Activated naive CD4-positive, alpha-beta T cell treated with anti-CD3 and anti-CD28 coated beads, Interleukin-2, amount 10 ng/mL, durations not matched to agents 7 days and 5 days (primary cell): Measurements from ENCODE around the gene LHFPL6.

Experiments
- CTCF ChIA-PET: fragments of 350-600 bp; sonication (Branson Sonifier 250); formaldehyde crosslinking; loops from one replicate; lab custom pipeline; 2021; ENCODE audit warnings: antibody characterized with exemption; lab: Charles Lee
- DNase-seq: peaks from one replicate; pipeline ENCODE4 v3.0.0-alpha.2; 2020
- H3K27ac Mint-ChIP-seq: one replicate; pipeline ENCODE4 v1.8.0; 2021; ENCODE audit warnings: mild to moderate bottlenecking, moderate library complexity, mixed read lengths
- H3K27me3 Mint-ChIP-seq: one replicate; pipeline ENCODE4 v1.8.0; 2021; ENCODE audit warnings: mild to moderate bottlenecking, mixed read lengths
- H3K36me3 Mint-ChIP-seq: one replicate; pipeline ENCODE4 v1.8.0; 2021; ENCODE audit warnings: mixed read lengths
- H3K4me1 Mint-ChIP-seq: one replicate; pipeline ENCODE4 v1.8.0; 2021; ENCODE audit warnings: mixed read lengths
- H3K4me3 Mint-ChIP-seq: one replicate; pipeline ENCODE4 v1.8.0; 2021; ENCODE audit warnings: mild to moderate bottlenecking, moderate library complexity, mixed read lengths
- H3K9me3 Mint-ChIP-seq: one replicate; pipeline ENCODE4 v1.8.0; 2021; ENCODE audit warnings: mixed read lengths

LHFPL6 gene

DNA sequence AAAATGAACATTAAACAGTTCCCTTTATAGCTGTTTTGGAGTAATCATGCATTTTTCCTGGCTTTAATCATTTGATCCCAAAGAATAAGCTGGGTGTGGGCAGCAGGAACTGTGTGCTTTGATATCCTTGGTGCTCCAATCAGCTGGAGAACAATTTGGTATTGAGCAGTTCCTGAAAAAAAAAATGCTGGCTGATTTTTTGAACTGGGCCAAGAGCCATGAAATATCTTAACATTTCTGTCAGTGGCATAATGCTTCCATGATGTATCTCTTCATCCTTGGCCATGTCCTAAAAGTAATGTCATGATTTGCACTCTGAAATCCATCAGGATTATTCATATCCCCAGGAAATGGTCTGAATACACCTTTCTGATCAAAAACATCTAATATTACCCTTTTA lies 134.7 kb downstream of the LHFPL6 start:
- CTCF ChIA-PET: no interaction called here
- Mint-ChIP-seq H3K4me3 (no peak overlapping the region), H3K27me3 (peaks cover 7% of the 10 kb centered on the region), H3K27ac (no peak overlapping the region), H3K4me1 (no peaks in the 10 kb centered on the region), H3K36me3 (no peaks in the 10 kb centered on the region), H3K9me3 (no peaks in the 10 kb centered on the region)
- no peak for DNase-seq

DNA sequence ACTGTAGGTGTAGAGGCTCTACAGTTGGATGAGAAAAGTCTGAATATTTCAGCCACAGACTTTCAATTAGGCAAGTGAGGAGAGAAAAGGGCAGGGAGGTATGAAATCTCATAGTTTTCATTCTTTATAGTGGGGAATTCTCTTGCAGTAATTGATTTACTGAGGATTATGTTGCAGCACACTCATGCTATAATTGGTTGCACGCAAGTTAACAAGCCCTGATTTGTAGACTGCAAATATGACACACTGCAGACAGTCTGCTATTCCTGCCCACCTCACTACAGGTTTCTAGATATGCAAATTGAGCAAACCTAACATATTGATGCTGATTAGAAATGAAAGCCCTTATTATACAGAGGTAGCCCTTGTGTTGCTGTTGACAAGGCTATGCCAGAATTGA lies 139.4 kb downstream of the LHFPL6 start:
- Mint-ChIP-seq H3K4me1 (no peaks in the 10 kb centered on the region), H3K4me3 (no peak overlapping the region), H3K27ac (no peak overlapping the region), H3K36me3 (no peaks in the 10 kb centered on the region), H3K9me3 (no peaks in the 10 kb centered on the region), H3K27me3 (no peaks in the 10 kb centered on the region)
- no peak for DNase-seq
- CTCF ChIA-PET: no interaction called here

DNA sequence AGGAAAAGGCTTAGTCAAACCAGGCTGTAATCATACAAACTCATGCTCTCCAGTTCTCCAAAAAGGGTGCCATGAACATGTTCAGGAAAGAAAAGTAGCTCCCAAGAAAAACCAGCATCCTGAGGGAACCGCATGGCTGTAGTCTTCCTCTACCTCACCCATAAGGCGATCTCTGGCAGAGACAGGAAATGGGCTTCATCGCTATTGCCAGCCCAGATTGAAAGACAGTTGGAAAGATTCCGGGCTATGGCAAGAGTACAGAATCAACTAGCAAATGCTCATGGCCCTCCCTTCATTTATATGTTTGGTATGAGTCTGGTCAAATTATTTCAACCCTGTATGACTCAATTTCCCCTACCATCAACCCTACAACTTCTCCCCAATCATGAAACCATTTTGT lies 140.1 kb downstream of the LHFPL6 start:
- H3K4me3 Mint-ChIP-seq: no peak overlapping the region
- CTCF ChIA-PET: no interaction called here

DNA sequence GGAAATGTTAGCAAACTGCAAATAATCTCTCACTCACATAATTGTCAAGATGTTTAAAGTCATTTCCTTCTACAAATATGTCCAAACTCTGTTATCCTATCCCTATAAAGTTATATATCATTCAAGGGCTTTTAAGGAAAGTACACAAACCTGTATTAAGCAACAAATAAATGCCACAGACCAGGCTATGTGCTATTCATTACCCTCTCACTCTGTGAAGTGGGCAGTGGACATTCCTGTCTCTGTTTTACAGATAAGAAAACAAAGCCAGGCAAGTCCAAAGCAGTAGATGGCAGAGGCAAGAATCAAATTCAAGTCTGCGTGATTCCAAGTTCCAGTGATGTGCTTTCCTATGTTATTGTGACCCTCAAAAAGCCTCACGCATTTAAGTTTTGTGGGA lies 140.6 kb downstream of the LHFPL6 start:
- Mint-ChIP-seq H3K4me3 (no peak overlapping the region), H3K9me3 (no peaks in the 10 kb centered on the region), H3K36me3 (no peaks in the 10 kb centered on the region), H3K27ac (no peak overlapping the region), H3K27me3 (no peaks in the 10 kb centered on the region), H3K4me1 (no peaks in the 10 kb centered on the region)
- no peak for DNase-seq
- CTCF ChIA-PET: no interaction called here

More for the DNA sequence above, 140.1 kb downstream of the LHFPL6 start:
- Mint-ChIP-seq H3K27ac (no peak overlapping the region), H3K36me3 (no peaks in the 10 kb centered on the region), H3K4me1 (no peaks in the 10 kb centered on the region), H3K9me3 (no peaks in the 10 kb centered on the region), H3K27me3 (no peaks in the 10 kb centered on the region)
- no peak for DNase-seq

DNA sequence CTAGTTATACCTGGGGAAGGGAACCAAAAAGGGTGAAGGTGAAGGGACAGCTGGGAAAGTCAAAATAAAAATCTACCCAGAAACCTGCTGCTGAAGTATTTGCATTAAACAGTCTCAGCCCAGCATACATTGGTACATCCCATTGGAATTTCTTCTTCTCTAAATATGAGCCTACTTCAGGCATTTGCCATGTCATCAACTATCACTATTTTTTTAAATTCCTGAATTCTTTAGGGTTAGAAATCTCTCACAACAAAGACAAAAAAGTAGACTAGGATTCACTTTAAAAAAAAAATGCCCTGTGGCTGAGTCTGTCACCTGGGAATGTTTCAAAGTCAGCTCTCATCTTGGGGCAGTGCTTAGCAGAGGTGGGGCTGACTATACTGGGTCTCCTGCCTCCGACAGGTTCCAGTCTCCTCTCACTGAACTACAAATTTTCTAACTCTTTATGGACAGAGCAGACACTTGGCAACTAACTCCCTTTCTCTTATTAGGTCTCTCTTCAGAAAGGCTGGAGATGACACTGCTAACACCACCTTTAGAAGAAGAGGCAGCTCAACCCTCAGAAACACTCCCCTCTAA lies 141.2 kb downstream of the LHFPL6 start:
- Mint-ChIP-seq H3K4me3 (no peak overlapping the region), H3K9me3 (peaks cover 2% of the 10 kb centered on the region), H3K36me3 (no peaks in the 10 kb centered on the region), H3K27me3 (no peaks in the 10 kb centered on the region), H3K27ac (no peak overlapping the region), H3K4me1 (no peaks in the 10 kb centered on the region)
- DNase-seq: no peak
- CTCF ChIA-PET: no interaction called here

DNA sequence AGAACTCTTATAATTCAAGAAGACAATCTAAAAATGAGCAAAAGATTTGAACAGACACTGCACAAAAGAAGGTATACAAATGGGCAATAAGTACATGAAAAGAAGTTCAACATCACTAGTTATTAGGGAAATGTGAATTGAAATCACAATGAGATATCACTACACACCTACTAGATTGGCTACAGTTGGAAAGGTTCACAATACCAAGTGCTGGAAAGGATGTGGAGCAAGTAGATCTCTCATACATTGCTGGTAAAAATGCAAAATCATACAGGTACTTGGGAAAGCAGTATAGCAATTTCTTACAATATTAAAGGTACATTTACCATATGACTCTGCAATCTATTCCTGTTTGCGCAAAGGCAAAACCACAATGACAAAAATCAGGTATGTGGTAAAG lies 145.7 kb downstream of the LHFPL6 start:
- H3K27me3 Mint-ChIP-seq: no peaks in the 10 kb centered on the region
- CTCF ChIA-PET: no interaction called here
- no peaks in the 10 kb centered on the region for H3K36me3 Mint-ChIP-seq
- no peak overlapping the region for H3K4me3 Mint-ChIP-seq
- H3K27ac Mint-ChIP-seq: no peak overlapping the region
- peaks cover 2% of the 10 kb centered on the region for H3K9me3 Mint-ChIP-seq
- no peaks in the 10 kb centered on the region for H3K4me1 Mint-ChIP-seq
- DNase-seq: no peak

DNA sequence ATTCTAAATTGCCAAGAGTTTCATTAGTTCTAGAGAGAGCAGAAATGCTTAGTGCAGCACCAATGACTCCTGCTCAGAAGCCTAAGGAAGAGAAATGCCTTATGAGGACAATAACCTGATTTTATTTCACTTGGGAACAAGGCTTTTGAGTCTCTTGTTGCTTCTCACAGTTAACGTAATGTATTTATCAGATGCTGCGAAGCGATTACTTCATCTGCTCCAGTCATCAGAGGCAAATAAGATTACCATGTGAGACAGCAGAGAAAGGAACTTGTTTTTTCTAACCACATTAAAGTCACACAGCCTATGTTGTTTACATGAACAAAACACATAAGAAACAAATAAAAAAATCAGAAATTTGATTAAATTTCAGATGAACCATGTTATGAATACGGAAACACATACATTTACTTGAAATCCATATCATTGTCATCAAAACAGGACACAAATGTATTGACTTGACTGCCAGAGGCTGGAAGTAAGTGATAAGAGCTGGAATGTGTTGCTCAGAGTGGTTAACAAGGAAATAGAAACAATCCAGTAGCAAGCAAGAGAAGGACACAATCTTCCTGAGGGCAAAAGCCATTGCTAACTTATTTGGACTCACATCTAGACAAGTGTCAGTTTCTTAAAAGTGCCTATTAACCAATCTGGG lies 147.3 kb downstream of the LHFPL6 start:
- Mint-ChIP-seq H3K4me3 (no peak overlapping the region), H3K27ac (no peak overlapping the region), H3K27me3 (no peaks in the 10 kb centered on the region), H3K9me3 (peaks cover 2% of the 10 kb centered on the region), H3K36me3 (no peaks in the 10 kb centered on the region), H3K4me1 (no peaks in the 10 kb centered on the region)
- CTCF ChIA-PET: no interaction called here
- DNase-seq: no peak

DNA sequence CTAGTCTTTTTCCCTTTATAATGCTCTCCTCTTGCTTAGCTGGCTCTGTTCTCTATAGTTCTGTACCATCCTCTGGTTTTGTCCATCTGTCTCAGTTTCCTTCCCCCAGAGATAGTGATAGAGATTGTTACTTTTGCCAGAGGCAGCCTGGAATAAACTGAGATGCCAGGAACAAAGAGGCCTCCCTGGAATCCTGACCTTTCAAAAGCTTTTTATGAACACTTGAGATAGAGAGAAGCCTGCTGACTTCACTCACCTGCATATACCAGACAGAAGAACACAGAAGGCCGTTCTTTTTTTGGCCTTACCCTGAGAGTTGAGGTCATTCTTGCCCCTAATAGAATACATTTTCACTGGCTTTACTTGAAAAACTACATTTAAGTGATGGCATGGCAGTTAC lies 150.2 kb downstream of the LHFPL6 start:
- Mint-ChIP-seq H3K27ac (no peak overlapping the region), H3K9me3 (peaks cover 2% of the 10 kb centered on the region), H3K36me3 (no peaks in the 10 kb centered on the region), H3K4me3 (no peak overlapping the region), H3K4me1 (no peaks in the 10 kb centered on the region), H3K27me3 (no peaks in the 10 kb centered on the region)
- no peak for DNase-seq
- CTCF ChIA-PET: no interaction called here

DNA sequence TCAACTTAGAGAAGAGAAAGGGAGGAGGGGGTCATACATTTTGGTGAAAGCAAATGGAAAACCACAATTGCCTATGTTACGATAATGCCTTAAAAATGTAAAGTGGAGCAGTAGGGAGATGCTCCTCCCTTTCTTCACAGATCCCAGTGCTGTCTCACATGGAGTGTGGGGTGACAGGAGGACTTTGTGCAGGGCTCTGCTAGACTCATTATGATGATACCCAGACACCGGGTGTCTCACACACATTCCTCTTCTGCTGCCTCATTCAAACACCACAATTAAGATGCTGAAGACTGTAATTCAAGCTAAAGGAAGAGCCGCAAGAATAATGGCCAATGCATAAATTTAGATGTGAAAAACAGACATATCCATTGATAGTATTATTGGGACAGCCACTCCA lies 150.6 kb downstream of the LHFPL6 start:
- H3K27me3 Mint-ChIP-seq: no peaks in the 10 kb centered on the region
- CTCF ChIA-PET: no interaction called here
- H3K27ac Mint-ChIP-seq: no peak overlapping the region
- DNase-seq: no peak
- peaks cover 2% of the 10 kb centered on the region for H3K9me3 Mint-ChIP-seq
- H3K4me1 Mint-ChIP-seq: no peaks in the 10 kb centered on the region
- no peak overlapping the region for H3K4me3 Mint-ChIP-seq
- H3K36me3 Mint-ChIP-seq: no peaks in the 10 kb centered on the region

DNA sequence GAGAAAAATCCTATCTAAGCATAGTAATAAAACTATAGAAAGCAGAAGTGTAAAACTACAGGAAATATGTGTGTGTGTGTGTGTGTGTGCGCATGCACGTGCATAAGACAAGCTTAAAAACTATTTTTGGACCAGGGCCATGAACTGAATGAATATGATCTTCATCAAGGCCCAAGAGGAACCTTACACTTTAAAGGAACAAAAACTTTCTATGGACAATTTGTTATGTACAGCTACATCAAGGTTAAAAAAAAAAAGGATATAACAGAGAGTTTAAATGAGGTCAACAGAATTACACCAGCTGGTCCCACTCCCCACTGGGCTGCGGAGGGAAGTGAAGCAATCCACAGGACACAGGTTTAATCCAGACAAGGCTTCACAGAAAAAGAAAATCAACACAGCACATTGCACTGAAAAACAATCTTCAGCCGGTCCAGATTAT lies 151.1 kb downstream of the LHFPL6 start:
- no peaks in the 10 kb centered on the region for H3K27me3 Mint-ChIP-seq
- no peaks in the 10 kb centered on the region for H3K9me3 Mint-ChIP-seq
- no peaks in the 10 kb centered on the region for H3K4me1 Mint-ChIP-seq
- no peak overlapping the region for H3K27ac Mint-ChIP-seq
- CTCF ChIA-PET: no interaction called here
- DNase-seq: no peak
- no peak overlapping the region for H3K4me3 Mint-ChIP-seq
- no peaks in the 10 kb centered on the region for H3K36me3 Mint-ChIP-seq

DNA sequence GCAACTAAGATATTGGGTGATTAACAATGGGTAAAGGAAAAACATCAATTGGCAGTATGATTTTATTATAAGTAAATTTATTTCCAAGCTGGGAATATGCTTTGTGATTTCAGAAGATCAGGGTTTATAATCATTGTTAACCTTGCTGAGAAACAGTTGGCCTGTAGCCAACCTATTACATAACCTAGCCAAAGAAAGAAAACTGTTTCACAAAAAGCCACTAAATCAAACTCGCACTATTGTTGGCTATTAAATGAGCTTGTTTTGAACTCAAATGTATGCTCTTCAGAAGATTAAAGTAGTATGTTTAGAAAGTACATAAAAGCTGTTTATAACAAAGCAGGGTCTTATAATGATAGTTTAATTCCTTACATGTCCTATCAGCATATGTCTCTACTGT lies 151.7 kb downstream of the LHFPL6 start:
- H3K4me1 Mint-ChIP-seq: no peaks in the 10 kb centered on the region
- H3K27ac Mint-ChIP-seq: no peak overlapping the region
- no peaks in the 10 kb centered on the region for H3K27me3 Mint-ChIP-seq
- no peaks in the 10 kb centered on the region for H3K9me3 Mint-ChIP-seq
- CTCF ChIA-PET: no interaction called here
- DNase-seq: no peak
- no peaks in the 10 kb centered on the region for H3K36me3 Mint-ChIP-seq
- H3K4me3 Mint-ChIP-seq: no peak overlapping the region

DNA sequence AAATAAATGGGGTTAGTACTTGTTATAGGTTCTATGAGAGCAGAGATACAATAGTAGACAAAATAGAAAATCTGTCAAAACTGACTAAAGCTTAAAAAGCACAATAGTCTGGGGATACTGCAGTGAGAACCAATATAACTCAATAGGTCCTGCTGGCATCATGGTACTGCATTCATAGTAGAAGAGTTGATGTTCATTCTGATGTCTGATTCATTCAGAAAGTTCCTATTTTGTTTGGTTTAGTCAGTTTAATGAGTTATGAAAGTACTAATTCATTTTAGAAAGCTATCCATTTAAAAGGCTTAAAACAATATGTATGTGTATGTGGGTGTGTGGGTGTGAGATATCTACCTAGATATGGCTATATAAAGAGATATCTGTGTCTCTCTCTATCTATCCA lies 152.8 kb downstream of the LHFPL6 start:
- Mint-ChIP-seq H3K9me3 (no peaks in the 10 kb centered on the region), H3K27me3 (no peaks in the 10 kb centered on the region), H3K27ac (no peak overlapping the region), H3K4me3 (no peak overlapping the region), H3K4me1 (no peaks in the 10 kb centered on the region), H3K36me3 (no peaks in the 10 kb centered on the region)
- CTCF ChIA-PET: no interaction called here
- no peak for DNase-seq

DNA sequence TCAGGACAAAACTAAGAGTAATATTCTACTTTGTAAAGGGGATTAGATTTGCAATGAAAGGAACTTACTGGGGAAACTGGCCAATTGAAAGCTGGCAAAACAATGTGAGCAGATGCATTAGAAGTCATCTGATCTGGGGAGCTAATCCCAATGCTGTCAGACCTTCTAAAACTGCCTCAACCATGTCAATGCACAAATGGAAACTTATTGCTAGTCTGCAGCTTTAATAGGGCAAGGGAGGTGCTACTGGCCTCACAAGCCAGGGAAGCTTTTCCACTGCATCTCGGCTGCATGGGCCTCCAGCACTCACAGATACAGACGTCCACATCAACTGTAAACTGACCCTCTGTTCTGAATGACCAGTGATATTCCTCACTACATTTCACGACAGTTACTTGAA lies 154.2 kb downstream of the LHFPL6 start:
- Mint-ChIP-seq H3K4me1 (no peaks in the 10 kb centered on the region), H3K4me3 (no peak overlapping the region), H3K27me3 (no peaks in the 10 kb centered on the region), H3K9me3 (no peaks in the 10 kb centered on the region), H3K27ac (no peak overlapping the region), H3K36me3 (no peaks in the 10 kb centered on the region)
- DNase-seq: no peak
- CTCF ChIA-PET: no interaction called here

DNA sequence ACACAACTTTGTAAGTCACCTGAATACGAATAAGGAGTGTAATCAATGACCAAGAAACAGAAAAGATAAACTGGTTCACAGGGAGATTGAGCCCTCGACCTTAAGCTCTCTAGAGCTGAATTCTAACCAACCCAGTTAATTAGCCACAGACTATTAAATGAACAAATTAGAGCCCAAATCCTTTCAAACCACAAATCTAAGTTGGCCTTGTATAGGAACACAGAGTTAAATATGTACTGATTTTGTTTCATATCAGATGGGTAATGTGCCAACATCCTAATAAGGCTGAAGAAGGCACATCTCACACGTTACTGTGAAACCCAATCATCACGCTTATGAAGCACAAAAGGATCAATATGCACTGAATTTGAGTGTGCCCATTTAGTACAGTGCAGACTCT lies 156.1 kb downstream of the LHFPL6 start:
- CTCF ChIA-PET: no interaction called here
- no peaks in the 10 kb centered on the region for H3K27me3 Mint-ChIP-seq
- no peaks in the 10 kb centered on the region for H3K4me1 Mint-ChIP-seq
- no peaks in the 10 kb centered on the region for H3K36me3 Mint-ChIP-seq
- no peak for DNase-seq
- no peaks in the 10 kb centered on the region for H3K9me3 Mint-ChIP-seq
- H3K4me3 Mint-ChIP-seq: no peak overlapping the region
- no peak overlapping the region for H3K27ac Mint-ChIP-seq

DNA sequence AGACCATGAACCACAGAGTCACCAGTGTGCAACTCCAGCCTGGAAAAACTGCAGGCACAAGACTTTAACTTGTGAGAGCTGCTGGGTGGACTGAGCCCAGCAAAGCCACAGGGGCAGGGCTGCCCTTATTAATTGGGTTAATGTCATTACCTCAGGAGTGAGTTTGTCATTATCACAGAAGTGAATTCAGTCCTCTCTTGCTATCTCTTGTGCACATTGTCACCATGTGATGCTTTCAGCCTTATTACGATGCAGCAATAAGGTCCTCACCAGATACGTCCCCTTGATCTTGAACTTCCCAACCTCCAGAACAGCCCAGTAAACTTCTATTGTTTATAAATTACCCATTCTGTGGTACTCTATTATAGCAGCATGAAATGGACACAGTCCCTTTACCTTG lies 158.1 kb downstream of the LHFPL6 start:
- H3K4me1 Mint-ChIP-seq: no peaks in the 10 kb centered on the region
- DNase-seq: no peak
- CTCF ChIA-PET: no interaction called here
- H3K9me3 Mint-ChIP-seq: no peaks in the 10 kb centered on the region
- H3K27me3 Mint-ChIP-seq: no peaks in the 10 kb centered on the region
- no peak overlapping the region for H3K4me3 Mint-ChIP-seq
- H3K36me3 Mint-ChIP-seq: no peaks in the 10 kb centered on the region
- H3K27ac Mint-ChIP-seq: no peak overlapping the region
